GM23248 (cell line): ENCODE measurements around the gene PVRIG.
"Not testable (repeated sequence)": the region's sequence is repeated elsewhere in the genome, so short reads cannot be mapped to it uniquely, and the experiment has no call there.

ENCODE experiments used
- EZH2 ChIP-seq: fragments of 200-600 bp; sonication (generic); IDR thresholded peaks from 2 replicates; pipeline ENCODE4 v1.6.1; 2018; ENCODE audit warnings: antibody characterized with exemption, mild to moderate bottlenecking; ENCODE audit not compliant: insufficient read depth, poor library complexity, severe bottlenecking
- EZH2phosphoT487 ChIP-seq: fragments of 200-600 bp; sonication (generic); IDR thresholded peaks from 2 replicates; pipeline ENCODE4 v1.6.1; 2018; ENCODE audit warnings: antibody characterized with exemption, moderate library complexity, mild to moderate bottlenecking, low read depth; ENCODE audit not compliant: insufficient read depth

DNA sequence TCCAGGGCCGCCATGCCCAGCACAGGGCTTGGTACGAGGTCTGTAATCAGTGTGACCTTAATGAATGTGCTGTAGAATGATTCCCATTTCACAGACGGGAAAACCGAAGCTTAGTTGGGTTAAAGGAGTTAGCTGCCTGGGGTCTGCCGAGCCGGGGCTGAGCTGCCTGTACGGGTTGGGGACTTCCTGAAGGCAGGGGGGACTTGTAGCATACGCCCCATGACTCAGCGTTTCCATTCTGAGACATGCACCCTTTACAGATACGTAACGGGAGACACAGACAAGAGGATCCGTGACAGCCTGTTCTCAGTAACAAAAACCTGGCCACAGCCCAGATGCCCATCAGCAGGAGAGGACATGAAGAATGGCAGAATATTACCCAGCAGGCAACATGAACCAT is 23.6 kb downstream of the PVRIG start:
- TF ChIP-seq EZH2, EZH2phosphoT487: not testable (repeated sequence)
